Activated T-cell treated with anti-CD3 and anti-CD28 coated beads, Interleukin-2, amount 50 U/mL, for 48 hours (primary cell): ENCODE data around the gene BAD.
A peak's percentile ranks its signal among the peaks of the same experiment; 100 is the strongest.
"Not testable (repeated sequence)": the region's sequence is repeated elsewhere in the genome, so short reads cannot be mapped to it uniquely, and the experiment has no call there.

Experiments used
- DNase-seq, 2 experiments: peaks; one replicate each; pipeline ENCODE4 v3.0.0-alpha.2; 2020

BAD gene

DNA sequence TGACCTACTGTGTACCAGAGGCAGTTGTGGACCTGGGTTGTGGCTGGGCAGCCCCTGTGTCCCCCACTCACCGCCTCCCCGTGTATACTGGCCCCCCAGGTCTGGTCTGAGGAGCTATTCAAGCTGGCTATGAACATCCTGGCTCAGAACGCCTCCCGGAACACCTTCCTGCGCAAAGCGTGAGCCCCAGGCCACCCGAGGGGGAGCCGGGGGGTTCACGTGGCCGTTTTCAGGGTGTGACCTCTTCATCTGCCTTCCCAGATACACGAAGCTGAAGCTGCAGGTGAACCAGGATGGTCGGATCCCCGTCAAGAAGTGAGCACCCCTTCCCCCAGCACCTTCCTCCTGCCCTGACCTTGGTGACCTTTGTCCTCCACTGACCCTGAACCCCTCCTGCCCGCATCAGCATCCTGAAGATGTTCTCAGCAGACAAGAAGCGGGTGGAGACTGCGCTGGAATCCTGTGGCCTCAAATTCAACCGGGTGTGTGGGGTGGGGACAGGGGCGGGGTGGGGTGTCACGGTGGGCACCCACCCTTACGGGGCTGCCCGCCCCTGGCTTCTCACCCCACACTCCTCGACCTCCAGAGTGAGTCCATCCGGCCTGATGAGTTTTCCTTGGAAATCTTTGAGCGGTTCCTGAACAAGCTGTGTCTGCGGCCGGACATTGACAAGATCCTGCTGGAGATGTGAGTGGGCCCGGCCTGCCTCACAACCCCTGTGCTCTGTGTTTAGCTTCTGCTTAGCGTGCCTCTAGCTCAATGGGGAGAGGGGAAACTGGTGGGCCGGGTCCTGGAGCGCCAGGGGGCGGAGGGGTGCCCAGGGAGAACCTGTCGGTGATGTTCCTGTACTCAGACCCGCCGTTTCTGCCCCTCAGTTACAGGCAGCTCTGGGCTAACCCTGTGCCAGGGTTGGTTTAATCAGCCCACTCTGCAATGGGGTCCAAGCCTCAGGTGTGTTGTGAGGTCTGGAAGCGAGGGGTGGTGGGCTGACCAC is 29.0 kb downstream of the BAD start:
- no peak for DNase-seq

DNA sequence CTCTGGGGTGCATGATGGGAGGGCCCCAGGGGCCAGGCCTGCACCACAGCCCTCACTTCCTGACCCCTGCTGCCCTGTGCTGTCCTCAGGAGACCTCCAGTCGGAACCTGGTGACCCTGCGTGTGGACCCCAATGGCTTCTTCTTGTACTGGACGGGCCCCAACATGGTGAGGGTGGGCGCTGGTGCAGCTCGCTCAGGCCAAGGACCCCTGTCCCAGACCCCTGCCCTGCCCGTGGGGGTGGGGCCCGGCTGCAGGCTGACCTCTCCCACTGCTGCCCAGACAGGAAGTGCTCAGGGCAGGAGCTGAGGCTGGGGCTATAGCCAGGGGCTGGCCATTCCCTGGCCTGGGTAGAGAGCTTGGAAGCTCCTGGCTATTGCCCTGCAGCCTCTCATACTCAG is 30.1 kb downstream of the BAD start:
- DNase-seq: no peak

- no peak for DNase-seq
Observed at GRCh38 chr11:64253481-64253880, 31.0 kb downstream of the BAD start.

- no peak for DNase-seq
Observed at GRCh38 chr11:64253043-64253442, 31.4 kb downstream of the BAD start.

GRCh38 chr11:64252003-64252872 is 32.2 kb downstream of the BAD start:
- peak in 1 of 2 experiments; percentile 52 for DNase-seq

GRCh38 chr11:64251753-64252002 is 32.8 kb downstream of the BAD start:
- DNase-seq: no peak

GRCh38 chr11:64251016-64251752 is 33.3 kb downstream of the BAD start, which contains the start of gene PLCB3:
TSS of gene PLCB3 (plus strand) at chr11:64251530. CDS start at chr11:64251650, 120 bp downstream.
- peak; percentile 81 to 87 for DNase-seq

- no peak for DNase-seq
Observed at GRCh38 chr11:64250415-64251015, 34.0 kb downstream of the BAD start.

GRCh38 chr11:64249563-64250414 is 34.7 kb downstream of the BAD start:
- peak in 1 of 2 experiments; percentile 31 for DNase-seq

- DNase-seq: no peak
Observed at GRCh38 chr11:64249038-64249437, 35.4 kb downstream of the BAD start.

DNA sequence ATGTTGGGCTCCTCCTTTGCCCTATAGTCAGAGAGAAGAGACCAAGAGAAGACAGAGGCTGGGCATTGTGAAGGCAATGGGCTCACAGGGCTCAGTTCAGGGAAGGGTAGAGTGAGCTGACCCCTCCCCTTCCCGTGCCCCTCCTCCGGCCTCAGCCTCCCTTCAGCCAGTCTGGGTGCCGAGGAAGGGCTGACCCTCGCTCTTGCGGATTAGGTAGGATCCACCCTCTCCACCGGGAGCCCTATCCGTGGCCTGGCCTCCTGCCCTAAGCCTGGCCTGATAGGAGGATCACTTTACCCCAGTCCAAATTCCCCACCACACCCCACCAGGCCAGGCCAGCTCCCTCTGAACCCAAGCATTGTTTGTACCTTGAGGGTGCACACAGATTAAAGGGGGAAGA is 35.9 kb downstream of the BAD start:
- no peak for DNase-seq

GRCh38 chr11:64247729-64248531 is 36.5 kb downstream of the BAD start:
- DNase-seq: no peak

- peak; percentile 87 to 89 for DNase-seq
Observed at GRCh38 chr11:64246871-64247728, 37.4 kb downstream of the BAD start, which contains the start of gene PPP1R14B. TSS of gene PPP1R14B (minus strand) at chr11:64246943. CDS start at chr11:64246673, 270 bp downstream.

DNA sequence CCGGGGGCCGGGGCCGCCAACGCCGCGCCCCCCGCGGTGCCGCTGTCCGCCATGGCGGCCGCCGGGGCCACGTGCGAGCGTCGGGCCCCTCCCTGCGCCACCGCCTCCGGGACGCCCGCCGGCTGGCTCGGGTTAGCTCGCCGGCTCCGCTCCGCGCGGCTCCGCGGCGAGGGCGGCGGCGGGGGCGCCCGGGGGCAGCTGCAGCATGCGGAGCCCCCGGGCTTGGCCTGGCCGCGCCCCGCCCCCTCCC is 37.9 kb downstream of the BAD start:
- DNase-seq: not testable (repeated sequence)

DNA sequence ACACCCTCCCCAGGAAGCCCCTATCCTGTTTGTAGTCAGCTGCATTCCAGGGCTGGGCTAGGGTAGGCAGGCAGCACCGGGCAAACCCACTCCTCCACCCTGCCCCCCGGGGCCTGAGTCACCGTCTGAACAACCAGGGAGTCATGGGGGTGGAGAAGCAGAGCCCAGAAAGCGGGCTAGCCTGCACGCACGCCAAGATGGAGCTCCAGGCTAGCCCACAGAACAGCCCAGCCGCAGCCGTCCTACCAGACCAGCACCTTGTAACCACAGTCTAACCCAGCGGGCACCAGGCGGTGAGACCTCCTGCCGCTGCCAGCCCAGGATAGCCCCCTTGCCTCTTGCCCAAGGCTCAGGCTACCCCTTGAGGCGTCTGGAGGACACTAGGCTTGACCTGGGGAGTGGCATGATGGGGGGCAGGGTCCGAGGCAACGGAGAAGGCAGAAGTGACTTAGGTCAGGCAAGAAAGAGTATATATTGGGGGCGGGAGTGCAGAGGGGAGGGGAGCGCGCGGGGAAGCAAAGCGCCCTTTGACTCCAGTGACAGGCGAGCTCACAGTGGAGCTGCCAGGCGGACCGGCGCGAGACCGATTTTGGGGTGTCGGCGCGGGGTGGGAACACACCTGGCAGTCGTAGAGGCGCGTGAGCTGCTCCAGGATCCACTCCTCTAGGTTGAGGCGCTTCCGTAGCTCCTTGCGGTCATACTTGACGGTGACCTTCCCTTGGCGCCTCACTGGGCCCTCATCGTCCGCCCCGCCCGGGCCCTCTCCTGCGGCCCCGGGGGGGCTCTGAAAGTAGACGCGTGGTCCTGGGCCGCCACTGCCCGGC is 38.5 kb downstream of the BAD start:
- DNase-seq: peak; percentile 85 to 88

GRCh38 chr11:64245401-64245796 is 39.1 kb downstream of the BAD start:
- no peak for DNase-seq

GRCh38 chr11:64244966-64245365 is 39.5 kb downstream of the BAD start:
- no peak for DNase-seq

DNA sequence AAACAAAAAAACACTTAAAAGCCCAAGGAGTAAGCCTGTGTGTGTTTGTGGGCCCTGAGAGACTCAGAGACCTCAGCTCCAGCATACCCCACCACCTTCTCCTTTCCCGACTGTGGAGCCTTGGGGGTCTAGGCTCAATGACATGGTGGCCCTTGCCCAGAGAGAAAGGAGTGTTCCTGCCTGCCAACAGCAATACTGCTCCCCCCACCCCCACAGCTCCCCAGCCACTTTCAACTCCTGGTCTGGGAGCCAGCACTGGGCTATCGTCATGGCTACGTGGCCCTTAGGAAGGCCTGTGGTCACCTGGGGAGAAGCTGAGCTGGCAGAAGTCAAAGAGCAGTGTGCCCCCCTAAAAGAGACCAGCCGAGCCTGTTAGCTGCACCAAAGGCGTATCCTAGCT is 40.4 kb downstream of the BAD start:
- no peak for DNase-seq
